MM.1S (cell line): ENCODE results near the gene GOLPH3.

Experiments
- CTCF ChIP-seq: fragments of 300-600 bp; sonication (generic); IDR thresholded peaks from 2 replicates; pipeline ENCODE4 v1.5.1; 2016; ENCODE audit warnings: antibody characterized with exemption, low read length, mixed read lengths
- EZH2 ChIP-seq: fragments of 300-600 bp; sonication (generic); optimal IDR thresholded peaks from 2 replicates; pipeline ENCODE3; 2017; ENCODE audit warnings: low read depth, mild to moderate bottlenecking, antibody characterized with exemption, low read length, mixed read lengths
- EZH2phosphoT487 ChIP-seq: fragments of 300-600 bp; sonication (generic); IDR thresholded peaks from 2 replicates; pipeline ENCODE4 v1.6.1; 2018; ENCODE audit warnings: antibody characterized with exemption, low read length

- no peak for TF ChIP-seq CTCF
- no peak for TF ChIP-seq EZH2
- TF ChIP-seq EZH2phosphoT487, result no peak
Observed at GRCh38 chr5:32123058-32123805, 50.9 kb downstream of the GOLPH3 start.
